Prostate gland (tissue), 2 donors: ENCODE measurements around the gene NKTR. TPM values are rescaled to one million over a fixed set of nuclear protein-coding genes. Genes with fewer than 3 reads are reported as not detected.

ENCODE experiments used
- DNase-seq: peaks from one replicate; pipeline ENCODE4 v3.0.0-alpha.2; 2019; ENCODE audit warnings: low spot score
- H3K27ac ChIP-seq, 2 donors: fragments of 200-600 bp; sonication (generic); 2 replicates each; pipeline ENCODE4 v1.5.1; 2017 to 2019
- H3K27me3 ChIP-seq: fragments of 200-600 bp; sonication (generic); replicated peaks from 2 replicates; pipeline ENCODE4 v1.5.1; 2019; ENCODE audit not compliant: insufficient read depth
- H3K36me3 ChIP-seq, 2 donors: fragments of 200-600 bp; sonication (generic); 1 replicate in 1 of 2; 2 replicates in 1 of 2; pipeline versions ENCODE4 v1.5.1 to v1.8.1; 2017 to 2019
- H3K4me1 ChIP-seq: fragments of 200-600 bp; sonication (generic); replicated peaks from 2 replicates; pipeline ENCODE4 v1.5.1; 2019
- H3K4me3 ChIP-seq, 2 donors: fragments of 200-600 bp; sonication (generic); 2 replicates each; pipeline ENCODE4 v1.5.1; 2017 to 2019
- H3K9me3 ChIP-seq: fragments of 200-600 bp; sonication (generic); 2 replicates; pipeline ENCODE4 v1.5.1; 2017
- CTCF ChIP-seq, 4 experiments: fragments of 200-600 bp in 2 of 4; fragments of 450-650 bp in 2 of 4; sonication (generic) in 2 of 4; IDR thresholded peaks; 1 replicate in 3 of 4; 2 replicates in 1 of 4; pipeline ENCODE4 v1.5.1; 2016 to 2019; ENCODE audit warnings: antibody characterized with exemption in 4 of 4, mild to moderate bottlenecking in 2 of 4, moderate library complexity in 2 of 4
- POLR2A ChIP-seq: fragments of 450-650 bp; IDR thresholded peaks from one replicate; pipeline ENCODE4 v1.6.1; 2016; ENCODE audit warnings: antibody characterized with exemption, mild to moderate bottlenecking
- POLR2AphosphoS5 ChIP-seq: sonication (generic); formaldehyde crosslinking; IDR thresholded peaks from one replicate; pipeline ENCODE4 v1.6.1; 2017; ENCODE audit warnings: antibody characterized with exemption
- WGBS: methylation state at CpG from one replicate; pipeline ENCODE4 v1.1.5; 2018; 5-methylcytosine and 5-hydroxymethylcytosine counted together
- intact Hi-C: fragments of 100-400 bp; cut with DNase I; formaldehyde crosslinking; loops from one replicate; pipeline ENCODE4 v1.14.2; 2022
- total RNA-seq, 2 donors: library from RNA; depleted of rRNA; stranded (reverse); fragments of >200 nt; gene quantifications; one replicate each; pipeline ENCODE4 v1.1.0, GENCODE V29; 2016

The NKTR gene
- total RNA-seq, 2 donors from 2014 or later = 42.2 to 91.6 TPM

DNA sequence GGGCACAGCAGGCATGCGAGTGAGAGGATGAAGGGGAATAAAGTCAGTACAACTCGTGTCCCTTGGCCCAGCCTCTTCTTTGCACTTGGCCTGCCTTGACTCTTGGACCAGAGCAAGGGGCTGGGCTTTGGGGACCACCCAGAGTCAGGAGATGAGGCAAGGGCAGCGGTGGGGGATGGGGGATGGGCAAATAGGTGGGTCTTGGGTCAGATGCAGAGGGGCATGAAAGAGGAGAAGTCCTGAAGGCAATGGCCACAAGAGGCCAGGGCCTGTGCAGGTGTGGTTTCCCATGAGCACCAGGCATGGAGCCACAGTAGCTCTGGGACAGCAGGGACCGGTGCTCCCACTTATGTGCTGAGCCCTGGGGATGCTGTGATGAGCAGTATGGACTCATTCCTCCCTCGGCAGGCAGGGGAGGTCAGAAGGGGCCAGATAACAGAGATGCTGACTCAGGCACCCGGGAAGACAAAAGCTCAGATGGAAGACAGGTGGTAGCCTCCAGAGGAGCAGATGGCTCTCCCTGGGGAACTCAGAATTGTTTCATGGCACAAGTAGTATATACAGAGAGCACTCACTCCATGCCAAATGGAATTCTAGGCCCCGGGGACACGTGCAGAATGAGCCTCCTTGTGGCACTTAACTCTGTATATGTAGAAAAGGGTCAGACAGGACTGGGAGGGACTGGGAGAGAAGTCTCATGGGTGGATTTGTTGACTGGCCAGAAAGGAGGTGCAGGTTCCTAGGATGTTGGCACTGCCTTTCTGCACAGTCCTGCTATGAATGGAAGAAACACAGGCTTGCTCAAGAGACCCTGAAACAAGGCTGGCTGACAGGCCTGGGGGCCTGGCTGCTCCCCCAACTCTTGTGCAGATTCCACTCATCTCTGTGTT is 67.3 kb downstream of the NKTR start:
- TF ChIP-seq POLR2AphosphoS5 (no peak), CTCF (IDR thresholded peaks at IDR 0.05) (no peak), POLR2A (no peak)
- Histone ChIP-seq H3K9me3 (no peaks in the 10 kb centered on the region), H3K27me3 (no peaks in the 10 kb centered on the region), H3K36me3 (no peaks in the 10 kb centered on the region), H3K27ac (no peak overlapping the region), H3K4me1 (no peaks in the 10 kb centered on the region), H3K4me3 (no peak overlapping the region)
- intact Hi-C loops = no loop called here
- WGBS = 42% methylated on average over 8 of the region's 8 CpGs
- no peak for DNase-seq

GRCh38 chr3:42668413-42668760 is 67.9 kb downstream of the NKTR start:
- Histone ChIP-seq H3K4me1 (no peaks in the 10 kb centered on the region), H3K9me3 (no peaks in the 10 kb centered on the region), H3K27ac (no peak overlapping the region), H3K4me3 (no peak overlapping the region), H3K27me3 (no peaks in the 10 kb centered on the region), H3K36me3 (no peaks in the 10 kb centered on the region)
- intact Hi-C loops = no loop called here
- WGBS = 97% methylated on average over 2 of the region's 2 CpGs
- TF ChIP-seq POLR2AphosphoS5 (no peak), CTCF (IDR thresholded peaks at IDR 0.05) (no peak), POLR2A (no peak)
- no peak for DNase-seq

GRCh38 chr3:42668793-42669217 is 68.3 kb downstream of the NKTR start:
- Histone ChIP-seq H3K27me3 (no peaks in the 10 kb centered on the region), H3K4me3 (no peak overlapping the region), H3K36me3 (no peaks in the 10 kb centered on the region), H3K4me1 (no peaks in the 10 kb centered on the region), H3K27ac (no peak overlapping the region), H3K9me3 (no peaks in the 10 kb centered on the region)
- no peak for TF ChIP-seq POLR2A
- no peak for TF ChIP-seq POLR2AphosphoS5
- no peak for TF ChIP-seq CTCF (IDR thresholded peaks at IDR 0.05)
- 77% methylated on average over 4 of the region's 4 CpGs for WGBS
- DNase-seq = no peak
- intact Hi-C loops = no loop called here

DNA sequence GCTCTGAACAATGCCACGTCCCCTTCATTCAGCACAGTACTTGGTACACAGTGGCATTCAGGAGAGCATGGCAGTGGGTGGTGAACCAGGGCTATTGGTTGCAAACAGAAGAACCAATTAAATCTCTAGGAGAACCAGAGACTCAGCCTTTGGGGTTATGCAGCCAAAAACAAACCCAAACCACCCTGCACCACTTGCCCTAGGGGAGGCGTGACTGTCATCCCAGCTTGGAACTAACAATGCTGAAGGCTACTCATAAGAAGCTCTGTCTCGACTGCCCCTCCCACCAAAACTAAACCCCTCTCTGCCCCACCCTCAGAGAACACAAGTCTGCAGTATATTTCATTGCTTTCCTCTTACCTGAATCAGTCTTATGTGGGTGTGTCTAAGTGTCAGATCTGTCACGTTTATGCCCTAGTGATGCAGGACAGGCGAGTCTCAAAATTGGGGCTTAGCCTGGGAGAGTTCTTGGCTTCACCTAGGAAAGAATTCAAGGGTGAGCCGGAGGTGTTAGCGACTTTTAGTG is 69.6 kb downstream of the NKTR start:
- H3K4me3 ChIP-seq = no peak overlapping the region
- H3K9me3 ChIP-seq = no peaks in the 10 kb centered on the region
- WGBS = 64% methylated on average over 7 of the region's 7 CpGs
- no peaks in the 10 kb centered on the region for H3K27me3 ChIP-seq
- no peaks in the 10 kb centered on the region for H3K36me3 ChIP-seq
- H3K4me1 ChIP-seq = no peaks in the 10 kb centered on the region
- intact Hi-C loops = no loop called here
- no peak for TF ChIP-seq POLR2A
- no peak for TF ChIP-seq CTCF (IDR thresholded peaks at IDR 0.05)
- TF ChIP-seq POLR2AphosphoS5 = no peak
- H3K27ac ChIP-seq = no peak overlapping the region
- DNase-seq = no peak

DNA sequence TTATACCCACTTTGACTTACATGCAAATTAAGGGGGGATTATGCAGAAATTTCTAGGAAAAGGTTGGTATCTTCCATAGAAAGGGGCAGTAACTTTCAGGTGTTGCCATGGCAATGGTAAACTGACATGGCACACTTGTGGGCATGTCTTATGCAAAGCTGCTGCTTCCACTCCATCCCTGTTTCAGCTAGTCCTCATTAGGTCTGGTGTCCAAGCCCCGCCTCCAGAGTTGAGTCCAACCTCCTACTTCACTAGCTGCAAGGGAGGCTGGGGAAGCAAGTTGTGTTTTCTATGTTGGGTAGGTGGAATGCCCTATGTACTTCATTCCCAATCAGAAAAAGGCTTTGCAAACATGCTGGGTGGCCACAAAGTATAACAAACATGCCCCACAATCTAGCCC is 70.2 kb downstream of the NKTR start:
- no peak overlapping the region for H3K4me3 ChIP-seq
- H3K27me3 ChIP-seq = no peaks in the 10 kb centered on the region
- intact Hi-C loops = no loop called here
- H3K9me3 ChIP-seq = no peaks in the 10 kb centered on the region
- WGBS = 100% methylated on average over 1 of the region's 1 CpG
- no peak overlapping the region for H3K27ac ChIP-seq
- no peak for DNase-seq
- H3K36me3 ChIP-seq = no peaks in the 10 kb centered on the region
- H3K4me1 ChIP-seq = no peaks in the 10 kb centered on the region
- TF ChIP-seq POLR2AphosphoS5 (no peak), POLR2A (no peak), CTCF (IDR thresholded peaks at IDR 0.05) (no peak)
